OCI-LY3 (cell line): ENCODE measurements around the gene CEACAM1.

Experiments used
- EZH2phosphoT487 ChIP-seq: fragments of 200-600 bp; shearing (Covaris generic); IDR thresholded peaks from 2 replicates; pipeline ENCODE4 v1.6.1; 2018; ENCODE audit warnings: antibody characterized with exemption, mixed run types, low read depth
- TF ChIP-seq, protein P1 (sequence below): fragments of 200-600, 300-600 bp; sonication (generic); IDR thresholded peaks from 2 replicates; pipeline ENCODE4 v1.5.1; 2014; ENCODE audit warnings: antibody characterized with exemption, low read length, low read depth

GRCh38 chr19:42467183-42467760 lies 61.0 kb downstream of the CEACAM1 start:
- TF ChIP-seq, protein P1, sequence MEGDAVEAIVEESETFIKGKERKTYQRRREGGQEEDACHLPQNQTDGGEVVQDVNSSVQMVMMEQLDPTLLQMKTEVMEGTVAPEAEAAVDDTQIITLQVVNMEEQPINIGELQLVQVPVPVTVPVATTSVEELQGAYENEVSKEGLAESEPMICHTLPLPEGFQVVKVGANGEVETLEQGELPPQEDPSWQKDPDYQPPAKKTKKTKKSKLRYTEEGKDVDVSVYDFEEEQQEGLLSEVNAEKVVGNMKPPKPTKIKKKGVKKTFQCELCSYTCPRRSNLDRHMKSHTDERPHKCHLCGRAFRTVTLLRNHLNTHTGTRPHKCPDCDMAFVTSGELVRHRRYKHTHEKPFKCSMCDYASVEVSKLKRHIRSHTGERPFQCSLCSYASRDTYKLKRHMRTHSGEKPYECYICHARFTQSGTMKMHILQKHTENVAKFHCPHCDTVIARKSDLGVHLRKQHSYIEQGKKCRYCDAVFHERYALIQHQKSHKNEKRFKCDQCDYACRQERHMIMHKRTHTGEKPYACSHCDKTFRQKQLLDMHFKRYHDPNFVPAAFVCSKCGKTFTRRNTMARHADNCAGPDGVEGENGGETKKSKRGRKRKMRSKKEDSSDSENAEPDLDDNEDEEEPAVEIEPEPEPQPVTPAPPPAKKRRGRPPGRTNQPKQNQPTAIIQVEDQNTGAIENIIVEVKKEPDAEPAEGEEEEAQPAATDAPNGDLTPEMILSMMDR: no peak
- no peak for TF ChIP-seq EZH2phosphoT487
